Stimulated activated CD4-positive, alpha-beta T cell treated with anti-CD3 and anti-CD28 coated beads, Interleukin-4, amount 100 ng/mL, for 48 hours (primary cell): ENCODE results near the gene TBC1D2B.
"Not testable (repeated sequence)": the region's sequence is repeated elsewhere in the genome, so short reads cannot be mapped to it uniquely, and the experiment has no call there.

Experiments used
- DNase-seq, 2 donors: peaks; one replicate each; pipeline ENCODE4 v3.0.0-alpha.2; 2020; ENCODE audit warnings: low read depth in 2 of 2

Gene TBC1D2B

GRCh38 chr15:78002996-78003395 lies 74.5 kb downstream of the TBC1D2B start:
- DNase-seq: no peak

GRCh38 chr15:78001656-78002055 lies 75.9 kb downstream of the TBC1D2B start:
- DNase-seq: no peak

- DNase-seq: no peak
These were observed 76.6 kb downstream of the TBC1D2B start for GRCh38 chr15:78000927-78001249.

GRCh38 chr15:78000091-78000926 lies 77.2 kb downstream of the TBC1D2B start:
- DNase-seq: peak; percentile 74 to 79

DNA sequence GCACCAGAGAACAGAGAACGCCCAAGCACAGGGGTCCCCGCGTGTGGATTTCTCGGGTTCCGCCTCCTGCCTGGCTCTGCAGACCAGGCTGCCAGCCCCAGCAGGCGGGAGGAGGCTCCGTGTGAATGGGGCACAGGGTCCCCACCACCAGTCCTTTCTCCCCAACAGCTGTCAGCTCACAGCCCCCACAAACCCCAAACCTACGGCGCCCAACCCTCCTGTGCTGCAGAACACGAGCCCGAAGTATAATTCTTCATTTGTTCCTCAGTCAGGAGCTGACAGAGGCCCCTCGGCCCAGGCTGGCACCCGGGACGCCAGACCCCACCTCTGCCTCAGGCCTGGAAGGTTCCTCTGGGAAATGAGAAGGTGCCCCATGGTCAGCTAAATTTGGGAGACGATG lies 78.0 kb downstream of the TBC1D2B start:
- DNase-seq: no peak

DNA sequence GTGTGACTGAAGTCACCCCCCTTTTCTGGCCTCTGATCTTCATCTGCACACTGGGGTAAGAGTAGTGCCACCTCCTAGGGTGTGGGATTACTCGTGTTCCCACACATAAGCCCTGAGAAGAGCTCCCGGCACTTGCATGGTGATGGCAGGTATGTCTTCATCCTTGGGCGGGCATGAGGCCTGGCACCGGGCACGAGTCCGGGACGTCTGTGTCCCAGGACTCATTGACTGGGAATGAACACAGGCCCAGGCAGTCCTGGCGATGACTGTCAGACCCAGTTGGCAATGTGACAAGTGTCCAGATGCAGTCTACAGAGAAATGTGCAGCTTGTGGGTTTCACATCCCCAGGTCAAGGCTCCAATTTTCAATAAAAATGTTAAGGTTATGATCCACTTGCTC lies 78.9 kb downstream of the TBC1D2B start:
- DNase-seq: no peak

DNA sequence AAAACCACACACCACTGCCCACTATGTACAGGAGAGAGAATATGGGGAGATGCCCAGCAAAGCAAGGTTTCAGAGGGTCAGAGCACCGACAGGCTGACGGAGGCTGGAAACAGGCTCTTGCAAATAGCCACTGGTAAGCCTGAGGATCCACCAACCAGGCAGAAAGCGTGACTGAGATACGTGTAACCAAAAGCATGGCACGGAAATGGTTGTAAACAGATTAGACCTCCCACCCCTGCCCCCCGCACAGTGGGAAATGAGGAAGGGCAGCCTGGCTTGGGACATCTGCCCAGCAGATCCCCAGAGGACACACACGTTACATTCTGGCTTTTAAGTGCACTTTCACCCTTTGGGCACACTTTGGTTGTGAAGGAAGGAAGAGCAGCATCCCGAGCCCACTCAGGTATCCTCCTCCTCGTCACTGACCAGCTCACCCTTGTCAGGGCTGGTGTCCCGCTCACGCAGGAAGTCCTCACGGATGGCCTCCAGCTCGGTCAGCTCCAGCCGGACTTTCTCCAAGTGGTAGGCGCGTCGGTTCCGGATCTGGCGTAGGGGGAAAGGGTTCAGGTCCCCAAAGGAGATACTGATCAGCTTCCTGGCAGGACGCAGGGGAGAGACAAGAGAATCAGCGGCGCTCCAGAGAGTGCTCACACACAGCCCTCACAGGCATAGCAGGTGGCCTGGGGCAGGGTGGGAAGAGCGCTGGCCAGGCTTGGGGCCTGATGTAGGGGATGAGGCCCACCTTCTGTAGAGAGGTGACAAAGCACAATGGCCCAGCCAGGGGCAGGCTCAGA lies 79.6 kb downstream of the TBC1D2B start:
- not testable (repeated sequence) for DNase-seq

- not testable (repeated sequence) for DNase-seq
These were observed 80.3 kb downstream of the TBC1D2B start for GRCh38 chr15:77997221-77997620.

DNA sequence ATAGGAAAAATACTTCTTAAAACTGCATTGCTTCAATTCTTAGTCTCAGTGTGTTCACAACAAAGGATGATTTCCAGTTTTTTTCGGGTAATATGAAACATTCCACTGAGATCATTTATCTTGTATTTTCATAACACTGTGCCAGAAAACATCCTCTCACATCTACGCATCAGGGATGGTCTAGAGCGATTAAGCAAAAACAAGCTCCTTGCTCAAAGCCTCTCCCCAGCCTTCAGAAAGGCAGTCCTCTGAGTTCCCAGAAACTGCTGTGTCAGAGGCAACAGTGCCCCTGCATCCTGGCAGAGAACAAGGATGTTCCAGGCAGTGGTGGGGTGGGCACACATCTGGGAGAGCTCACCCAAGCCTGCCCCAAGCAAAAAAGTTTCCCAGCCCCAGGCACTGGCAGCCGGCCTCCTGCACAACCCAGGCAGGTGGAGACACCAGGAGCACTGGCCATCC lies 80.8 kb downstream of the TBC1D2B start:
- not testable (repeated sequence) for DNase-seq

- DNase-seq: not testable (repeated sequence)
These were observed 81.3 kb downstream of the TBC1D2B start for GRCh38 chr15:77996226-77996625.

- not testable (repeated sequence) for DNase-seq
These were observed 82.0 kb downstream of the TBC1D2B start for GRCh38 chr15:77995537-77995918.

DNA sequence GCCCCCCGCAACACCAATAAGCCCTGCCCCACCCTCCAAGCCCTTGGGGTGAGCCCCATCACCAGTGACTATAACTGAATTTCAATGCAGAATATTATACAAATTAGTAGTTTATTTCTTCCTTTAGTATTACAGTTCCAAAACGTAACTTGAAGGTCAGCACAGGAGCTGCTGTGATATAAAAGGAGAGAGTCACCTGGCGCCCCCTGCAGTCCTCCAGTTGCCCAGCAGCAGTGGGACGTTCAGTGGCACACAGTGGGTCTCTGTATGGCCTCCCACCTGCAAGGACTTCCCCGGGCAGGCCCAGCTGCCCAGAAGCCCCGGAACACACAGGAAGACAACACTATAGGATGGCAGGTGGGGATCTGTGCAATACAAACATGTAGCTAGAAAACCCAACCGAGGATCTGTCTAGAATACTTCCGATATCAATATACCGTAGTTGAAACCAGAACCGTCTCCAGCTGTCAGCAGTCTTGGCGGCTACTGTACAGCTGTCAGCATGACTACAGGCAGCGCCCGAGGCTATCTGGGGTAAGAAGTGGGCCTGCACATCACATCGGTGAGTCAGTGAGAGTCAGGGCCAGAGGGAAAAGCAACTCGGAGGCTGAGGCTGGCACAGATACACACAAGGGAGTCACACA lies 82.5 kb downstream of the TBC1D2B start:
- DNase-seq: not testable (repeated sequence)

- DNase-seq: peak in 1 of 2 donors; percentile 5
These were observed 83.4 kb downstream of the TBC1D2B start for GRCh38 chr15:77993970-77994693.

DNA sequence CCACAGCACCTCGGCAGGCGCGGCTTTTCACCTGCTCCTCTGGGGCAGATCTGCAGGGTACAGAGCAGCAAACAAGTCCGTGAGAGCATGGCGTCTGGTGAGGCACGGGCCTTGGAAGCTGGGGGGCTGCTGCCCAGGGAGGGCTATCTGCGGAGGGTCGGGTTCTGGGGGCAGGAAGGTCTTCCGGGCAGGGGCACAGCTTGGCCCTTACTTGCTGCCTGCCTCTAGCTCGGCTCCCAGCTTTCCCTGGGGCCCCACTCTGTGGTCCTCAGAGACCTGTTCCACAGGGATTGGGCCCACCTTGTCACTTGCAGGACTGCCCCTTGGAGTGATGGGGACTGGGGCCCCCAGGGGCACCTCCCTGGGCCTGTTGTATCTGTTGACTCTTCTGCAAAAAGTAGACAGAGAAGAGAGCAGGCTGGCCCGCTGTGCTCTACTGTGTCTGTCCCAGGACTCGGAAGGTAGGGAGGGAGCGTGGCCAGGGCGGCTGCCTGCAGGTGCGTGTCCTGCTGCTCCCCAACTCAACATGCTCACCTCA lies 84.1 kb downstream of the TBC1D2B start:
- DNase-seq: no peak

DNA sequence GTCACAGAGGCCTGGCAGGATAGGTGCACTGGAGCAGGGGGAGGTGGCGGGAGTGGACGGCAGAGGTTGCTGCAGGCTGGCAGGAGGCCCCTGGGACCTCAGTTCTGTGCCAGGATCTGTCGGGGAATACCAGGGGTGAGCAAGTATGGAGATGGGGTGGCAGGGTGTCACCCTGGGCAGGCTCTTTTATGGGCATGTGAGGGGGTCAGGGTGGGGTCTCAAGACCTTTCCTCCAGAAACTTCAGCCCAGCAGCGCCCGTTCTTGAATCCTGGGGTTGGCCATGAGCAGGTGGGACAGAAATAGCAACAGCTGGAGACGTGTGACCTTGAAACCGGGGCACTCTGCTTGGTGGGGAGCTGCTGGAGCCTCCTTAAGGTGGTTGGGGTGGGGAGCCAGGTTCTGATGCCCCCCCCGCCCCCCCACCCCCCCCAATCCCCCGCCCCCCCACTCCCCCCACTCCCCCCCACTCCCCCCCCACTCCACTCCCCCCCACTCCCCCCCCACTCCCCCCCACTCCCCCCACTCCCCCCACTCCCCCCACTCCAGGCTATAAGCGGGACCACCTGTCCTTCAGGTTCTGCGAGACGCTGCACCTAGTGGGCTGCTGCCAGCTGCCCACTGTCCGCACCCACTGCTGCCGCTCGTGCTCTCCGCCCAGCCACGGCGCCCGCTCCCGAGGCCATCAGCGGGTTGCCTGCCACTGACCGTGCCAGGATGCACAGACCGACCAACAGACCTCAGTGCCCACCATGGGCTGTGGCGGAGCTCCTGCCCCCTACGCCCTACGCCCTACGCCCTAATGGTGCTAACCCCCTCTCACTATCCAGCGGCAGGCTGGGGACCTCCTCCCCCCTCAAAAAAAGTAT lies 84.9 kb downstream of the TBC1D2B start:
- DNase-seq: no peak

DNA sequence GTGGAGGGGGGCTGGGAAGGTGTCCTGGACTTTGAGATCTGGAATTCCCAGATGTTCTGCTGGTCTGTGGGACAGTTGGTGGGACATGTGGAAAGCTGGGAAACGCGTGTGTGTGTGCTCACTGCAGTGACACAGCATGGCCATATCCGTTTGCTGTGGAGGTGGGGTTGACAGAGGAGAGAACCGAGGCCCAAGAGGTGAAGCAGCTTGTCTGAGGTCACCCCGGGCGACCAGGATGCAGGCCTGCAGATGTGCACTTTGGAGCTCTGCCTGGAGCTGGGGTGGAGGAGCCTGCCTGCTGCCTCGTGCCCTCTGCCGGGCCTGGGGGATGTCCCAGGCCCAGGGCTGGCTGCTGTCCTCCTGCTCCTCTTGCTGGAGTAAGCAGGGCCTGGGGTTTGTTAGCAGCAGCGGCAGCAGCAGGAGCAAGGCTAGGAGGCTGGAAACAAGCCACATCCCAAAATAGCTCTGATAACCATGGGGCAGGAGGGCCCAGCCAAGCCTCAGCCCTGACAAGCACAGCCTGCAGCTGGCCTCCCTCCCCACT lies 85.8 kb downstream of the TBC1D2B start:
- not testable (repeated sequence) for DNase-seq

- DNase-seq: no peak
These were observed 86.5 kb downstream of the TBC1D2B start for GRCh38 chr15:77991029-77991406.

GRCh38 chr15:77989296-77990143 lies 88.0 kb downstream of the TBC1D2B start:
- DNase-seq: no peak
